Stimulated activated CD4-positive, alpha-beta T cell treated with anti-CD3 and anti-CD28 coated beads, Interleukin-1b, Interleukin-23, amount 100 ng/mL, for 48 hours (primary cell): Measurements from ENCODE around the gene CILP2.

Experiments used
- DNase-seq: peaks from one replicate; pipeline ENCODE4 v3.0.0-alpha.2; 2020

The CILP2 gene

DNA sequence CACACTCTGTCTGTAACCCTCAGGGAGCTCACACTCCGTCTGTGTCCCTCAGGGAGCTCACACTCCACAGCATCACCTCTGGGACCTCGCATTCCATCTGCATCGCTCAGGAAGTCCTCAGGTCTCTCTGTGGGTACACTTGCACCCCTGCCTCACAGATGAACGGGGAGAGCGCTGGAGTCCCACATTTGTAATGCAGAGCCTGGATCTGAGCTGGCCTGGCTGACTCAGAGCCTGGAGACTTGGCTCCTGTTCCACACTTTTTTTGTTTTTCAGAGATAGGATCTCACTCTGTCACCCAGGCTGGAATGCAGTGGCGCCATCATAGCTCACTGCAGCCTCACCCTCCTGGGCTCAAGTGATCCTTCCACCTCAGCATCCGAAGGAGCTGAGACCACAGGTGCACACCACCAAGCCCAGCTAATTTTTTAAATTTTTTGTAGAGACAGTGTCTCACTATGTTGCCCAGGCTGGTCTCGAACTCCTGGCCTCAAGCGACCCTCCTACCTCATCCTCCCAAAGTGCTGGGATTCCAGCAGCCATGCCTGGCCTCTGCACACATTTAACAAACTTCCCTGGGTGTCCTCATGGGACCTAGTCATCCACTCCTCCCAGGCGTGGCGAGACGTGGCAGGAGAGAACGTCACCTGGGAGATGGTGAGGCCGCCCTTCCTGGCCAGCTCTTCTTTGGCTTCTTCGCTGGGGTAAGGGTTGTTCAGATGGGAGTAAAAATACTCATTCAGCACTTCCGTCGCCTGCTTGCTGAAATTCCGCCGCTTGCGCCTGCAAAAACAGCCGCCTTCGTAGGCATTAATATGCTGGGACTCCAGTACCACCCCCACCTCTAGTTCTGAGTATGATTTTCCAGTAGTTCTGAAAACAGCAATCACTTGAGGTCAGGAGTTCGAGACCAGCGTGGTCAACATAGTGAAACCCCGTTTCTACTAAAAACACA is 31.0 kb downstream of the CILP2 start:
- DNase-seq, result no peak

DNA sequence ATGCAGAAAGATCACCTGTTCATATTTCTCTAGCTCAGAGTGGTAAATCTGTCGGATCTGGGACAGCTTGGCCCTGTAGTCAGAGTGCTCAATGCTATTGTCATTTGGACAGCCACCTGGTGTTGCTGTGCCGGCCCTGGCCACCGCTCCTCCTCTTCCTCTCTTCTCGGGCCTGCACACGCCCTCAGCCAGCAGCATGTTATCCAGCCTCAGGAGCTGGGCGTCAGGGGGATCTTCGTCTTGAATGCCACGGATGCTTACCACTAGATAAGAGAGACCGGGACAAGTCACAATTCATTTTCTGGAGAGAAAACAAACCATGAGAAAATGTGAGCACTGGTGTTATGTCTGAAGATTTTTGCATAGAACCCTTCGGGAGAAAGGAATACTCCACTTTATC is 32.5 kb downstream of the CILP2 start:
- DNase-seq, result no peak

DNA sequence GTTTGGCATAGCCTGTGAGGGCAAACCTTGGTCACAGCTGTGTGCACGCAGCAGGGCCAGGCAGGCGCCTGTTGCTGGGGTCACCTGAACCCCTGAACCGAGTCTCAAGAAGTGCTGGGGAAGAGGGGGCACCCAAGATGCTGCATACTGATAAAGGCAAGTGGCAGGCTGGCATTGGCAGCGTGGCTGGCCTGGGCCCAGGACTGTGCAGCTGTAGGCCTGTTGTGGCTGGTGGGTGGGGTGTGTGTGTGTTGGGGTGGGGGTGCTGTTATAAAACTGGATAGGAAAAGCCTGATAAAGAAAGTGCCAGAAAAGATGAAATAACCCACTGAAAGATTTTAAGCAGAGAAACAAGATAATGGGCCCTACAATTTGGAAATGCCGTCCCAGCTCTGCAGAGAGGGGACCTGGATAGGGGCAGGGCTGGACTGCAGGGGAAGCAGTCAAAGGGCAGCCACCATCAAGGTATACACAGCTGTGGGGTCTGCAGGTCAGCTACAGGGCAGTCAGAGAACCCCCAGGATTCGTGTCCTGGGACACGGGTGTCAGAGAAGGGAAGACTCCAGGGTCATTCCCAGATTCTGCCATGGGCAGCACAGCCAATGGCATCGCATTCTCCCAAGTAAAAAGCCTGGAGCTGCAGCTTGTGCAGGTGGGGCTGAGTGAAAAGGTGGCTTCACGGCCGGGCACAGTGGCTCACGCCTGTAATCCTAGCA is 33.2 kb downstream of the CILP2 start:
- DNase-seq, result no peak

DNA sequence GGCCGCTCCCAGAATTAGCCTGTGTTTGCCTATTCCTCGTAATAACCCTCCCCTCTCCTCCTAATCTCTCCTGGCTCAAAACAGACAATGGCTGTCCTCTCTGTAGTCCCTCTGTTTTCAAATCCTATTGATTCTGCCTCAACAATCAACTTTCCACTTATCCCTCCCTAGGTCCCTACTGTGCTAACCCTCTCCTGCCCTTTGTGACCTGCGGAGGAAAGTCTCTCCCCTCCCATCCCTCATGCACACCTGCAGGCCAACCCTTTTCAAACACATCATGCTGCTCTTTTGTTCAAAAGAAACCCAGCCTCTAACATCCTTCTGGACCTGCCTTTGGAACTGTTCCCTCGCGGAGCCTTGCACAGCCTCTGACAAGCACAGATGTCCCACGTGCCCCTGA is 37.3 kb downstream of the CILP2 start:
- no peak for DNase-seq

DNA sequence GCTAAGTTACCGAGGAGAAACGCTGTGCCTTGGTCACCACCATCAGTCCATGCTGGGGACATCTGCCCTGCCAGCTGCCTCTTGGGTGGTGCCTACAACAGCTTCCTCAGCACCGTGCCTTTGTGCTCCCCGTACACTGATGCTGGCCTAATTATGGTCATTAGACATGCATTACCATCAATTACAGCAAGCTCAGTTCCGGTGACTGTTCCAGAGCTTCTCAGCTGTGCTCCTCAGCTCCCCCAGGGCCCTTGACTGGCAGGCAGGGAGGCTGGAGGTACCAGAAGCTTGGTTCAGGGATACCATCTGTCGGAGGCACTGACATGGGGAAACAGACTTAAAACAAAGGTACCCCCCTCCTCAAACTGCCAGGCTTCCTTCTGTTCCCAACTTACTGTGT is 40.2 kb downstream of the CILP2 start:
- no peak for DNase-seq

DNA sequence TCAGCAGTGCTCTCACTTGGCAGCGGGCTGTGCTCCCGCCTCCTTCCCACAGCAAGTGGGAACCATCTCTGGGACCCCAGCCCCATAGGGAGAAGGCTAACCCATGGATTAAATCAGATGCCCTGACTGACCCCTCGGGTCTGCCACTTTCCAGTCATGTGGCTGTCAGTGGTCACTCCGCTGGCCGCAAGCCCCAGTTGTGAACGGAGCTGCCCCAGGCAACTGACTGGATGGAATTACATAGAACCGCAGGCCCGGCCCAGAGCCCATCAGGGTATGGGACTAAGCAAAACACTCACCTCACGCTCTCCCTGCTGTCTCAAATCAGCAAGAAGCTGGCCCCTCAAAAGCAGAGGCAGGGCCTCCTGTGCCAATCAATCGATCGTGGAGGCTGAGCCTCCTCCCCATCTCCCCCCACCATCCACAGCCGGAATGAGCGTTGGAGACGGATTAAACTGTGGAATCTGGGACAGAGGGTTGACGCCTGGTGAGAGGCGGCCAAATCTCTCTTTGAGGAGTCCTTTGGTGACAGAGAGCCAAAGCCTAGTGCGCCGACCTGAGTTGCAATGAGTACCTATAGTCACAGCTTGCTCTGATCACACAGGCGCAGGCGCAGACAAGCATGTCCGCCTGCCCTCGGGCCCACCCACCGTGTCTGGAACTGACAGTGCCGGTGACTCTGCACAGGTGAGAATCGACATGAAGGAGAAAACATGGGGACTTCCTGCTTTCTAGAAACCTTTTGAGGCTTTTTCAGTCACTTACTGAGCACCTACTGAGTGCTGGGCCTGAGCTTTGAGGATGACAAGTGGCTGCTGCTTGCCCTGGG is 41.7 kb downstream of the CILP2 start:
- no peak for DNase-seq

DNA sequence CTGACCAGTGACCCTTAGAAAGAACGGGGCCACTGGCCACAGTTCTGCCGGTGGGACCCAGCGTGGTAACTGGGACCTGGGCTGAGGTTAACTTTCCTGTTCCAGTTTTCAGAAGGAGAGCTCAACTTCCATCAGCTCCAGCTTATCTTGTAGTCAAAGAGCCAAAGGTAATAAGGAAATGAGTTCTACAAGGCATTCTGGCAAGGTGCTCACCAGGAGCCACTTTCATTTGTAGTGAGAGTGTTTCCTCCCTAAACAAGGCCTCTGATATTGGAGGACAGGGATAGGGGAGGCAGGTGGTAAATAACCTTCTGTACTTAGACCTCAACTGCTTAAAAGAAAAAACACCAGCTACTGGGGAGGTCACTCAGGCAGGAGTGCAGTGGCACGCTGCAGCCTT is 42.4 kb downstream of the CILP2 start:
- DNase-seq, result no peak

DNA sequence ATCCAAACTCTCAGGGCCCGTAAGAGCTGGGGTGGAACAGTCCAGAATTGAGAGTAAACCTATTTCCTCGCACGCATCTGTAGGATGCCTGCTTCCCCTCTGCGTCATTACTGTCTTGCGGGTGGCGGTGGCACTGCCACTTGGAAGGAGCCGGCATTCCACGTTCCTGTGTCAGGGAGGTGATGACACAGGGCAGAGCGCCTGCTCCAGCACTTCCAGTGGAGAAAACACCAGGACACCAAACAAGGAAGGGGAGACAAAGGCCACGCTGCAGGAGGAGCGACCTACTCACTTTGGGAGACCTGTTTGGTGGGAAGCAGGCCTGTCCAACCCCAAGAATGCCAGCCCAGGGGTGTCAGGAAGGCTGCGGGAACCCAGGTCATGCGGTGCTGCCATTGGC is 43.3 kb downstream of the CILP2 start:
- DNase-seq, result no peak

DNA sequence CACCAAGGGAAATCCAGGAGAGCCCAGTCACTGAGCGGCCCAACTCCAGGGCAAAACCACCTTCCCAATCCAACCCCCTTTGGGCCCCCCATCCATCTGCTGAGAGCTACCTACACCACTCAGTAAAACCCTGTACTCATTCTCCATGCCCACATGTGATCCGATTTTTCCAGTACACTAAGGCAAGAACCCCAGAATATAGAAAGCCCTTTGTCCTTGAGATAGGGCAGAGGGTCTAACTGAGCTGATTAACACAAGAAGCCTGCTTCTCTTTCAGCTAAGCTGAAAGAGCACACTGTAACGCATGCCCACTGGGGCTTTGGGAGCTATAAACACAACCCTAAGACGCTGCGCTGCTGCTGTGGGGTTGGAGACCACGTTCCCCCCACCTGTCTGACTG is 44.4 kb downstream of the CILP2 start:
- no peak for DNase-seq

DNA sequence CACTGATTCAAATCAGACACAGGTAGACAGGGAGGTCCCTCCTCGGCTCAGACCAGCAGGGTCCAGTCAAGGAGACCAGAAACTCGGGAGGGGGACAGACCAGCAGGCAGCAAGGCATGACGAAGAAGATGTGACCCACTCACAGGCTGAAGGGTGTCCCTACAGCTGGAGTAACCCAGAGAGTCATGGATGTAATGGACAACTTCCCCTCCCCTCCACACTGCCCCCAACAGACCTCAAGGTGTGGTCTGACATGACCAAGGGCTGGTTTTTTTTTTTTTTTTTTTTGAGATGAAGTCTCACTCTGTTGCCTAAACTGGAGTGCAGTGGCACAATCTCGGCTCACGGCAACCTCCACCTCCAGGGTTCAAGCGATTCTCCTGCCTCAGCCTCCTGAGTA is 46.3 kb downstream of the CILP2 start:
- DNase-seq, result no peak

DNA sequence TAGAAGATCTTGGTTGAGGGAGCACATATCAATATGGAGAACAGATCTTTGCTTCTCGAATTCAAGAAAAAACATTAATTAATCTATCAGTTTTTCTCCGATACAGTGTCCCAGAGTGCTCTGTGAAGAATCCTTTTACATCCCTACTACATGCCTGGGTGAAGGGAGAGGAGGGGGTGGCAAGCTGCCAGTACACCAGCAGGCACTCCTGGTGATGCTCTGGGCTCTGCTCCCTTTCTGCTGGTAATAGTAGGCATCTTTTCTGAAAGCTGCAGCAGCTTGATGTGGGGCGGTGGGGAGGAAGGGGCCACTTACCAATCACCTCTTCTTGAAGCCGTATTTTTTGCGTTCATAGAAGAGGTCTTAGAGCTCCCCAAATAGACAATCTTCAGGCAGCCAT is 49.7 kb downstream of the CILP2 start:
- DNase-seq, result no peak

DNA sequence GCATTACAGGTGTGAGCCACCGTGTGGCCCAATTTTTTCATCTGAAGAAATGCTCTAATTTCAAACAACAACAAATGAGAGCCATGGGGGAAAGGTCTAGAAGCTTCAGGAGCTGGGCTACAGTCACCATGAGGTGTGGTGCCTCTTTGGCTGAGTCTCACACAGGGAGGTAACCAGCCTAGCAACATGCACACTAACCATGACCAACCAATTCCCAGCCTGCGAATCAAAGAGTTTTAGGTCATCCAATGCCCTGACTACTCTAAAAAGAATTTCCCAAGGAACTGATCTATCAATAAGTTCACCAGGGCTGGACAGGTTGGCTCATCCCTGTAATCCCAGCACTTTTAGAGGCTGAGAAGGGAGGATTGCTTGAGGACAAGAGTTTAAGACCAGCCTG is 50.5 kb downstream of the CILP2 start:
- no peak for DNase-seq

DNA sequence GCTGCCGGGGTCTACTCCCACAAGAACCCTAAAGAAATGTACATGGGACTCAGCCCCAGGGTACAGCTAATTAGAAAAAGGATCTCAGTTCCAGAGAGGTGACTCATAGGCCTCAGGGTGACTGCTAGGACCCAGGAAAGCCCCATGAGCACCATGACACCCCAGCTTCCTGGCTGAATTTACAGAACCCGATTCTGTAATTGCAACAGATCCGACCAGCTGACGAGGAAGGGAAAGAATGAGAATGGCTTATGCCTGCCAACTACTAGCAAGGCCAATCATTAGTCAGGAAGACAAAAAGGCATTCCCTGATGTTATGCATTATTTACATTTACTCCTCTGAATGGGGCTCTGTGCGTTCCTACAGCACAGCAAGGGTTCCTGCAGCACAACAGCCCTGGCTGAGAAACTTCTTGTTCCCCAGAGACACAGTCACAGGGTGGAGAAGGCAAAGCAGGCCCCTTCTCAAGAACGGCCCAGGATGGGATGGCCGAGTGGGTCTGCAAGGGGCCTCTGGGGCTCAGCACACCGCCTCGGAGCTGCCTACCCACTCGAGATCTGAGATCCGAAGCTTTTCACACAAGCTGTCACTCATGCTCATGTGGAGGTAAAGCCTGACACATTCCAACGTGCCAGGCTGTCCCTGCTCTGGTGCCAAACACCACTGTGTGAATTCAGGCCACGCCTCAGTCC is 53.2 kb downstream of the CILP2 start:
- peak; percentile 81 for DNase-seq

DNA sequence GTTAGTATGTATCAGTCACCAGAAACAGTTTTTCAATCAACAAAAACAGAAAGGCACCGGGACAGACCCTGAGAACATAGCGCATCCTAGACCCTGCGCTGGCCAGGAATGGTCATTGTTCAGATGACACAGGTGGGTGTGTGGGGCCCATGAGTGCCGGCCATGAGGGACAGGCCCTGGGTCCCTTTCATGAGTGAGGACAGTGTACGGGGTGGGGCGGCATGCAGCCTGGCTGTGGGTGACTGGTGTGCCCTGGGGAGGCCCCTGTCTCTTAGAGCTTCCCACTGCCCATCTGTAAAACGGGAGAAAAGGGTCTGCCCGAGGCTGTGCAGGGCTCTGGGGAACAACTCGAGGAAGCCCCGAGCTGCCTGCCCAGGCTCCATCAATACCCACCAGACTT is 54.6 kb downstream of the CILP2 start:
- no peak for DNase-seq

DNA sequence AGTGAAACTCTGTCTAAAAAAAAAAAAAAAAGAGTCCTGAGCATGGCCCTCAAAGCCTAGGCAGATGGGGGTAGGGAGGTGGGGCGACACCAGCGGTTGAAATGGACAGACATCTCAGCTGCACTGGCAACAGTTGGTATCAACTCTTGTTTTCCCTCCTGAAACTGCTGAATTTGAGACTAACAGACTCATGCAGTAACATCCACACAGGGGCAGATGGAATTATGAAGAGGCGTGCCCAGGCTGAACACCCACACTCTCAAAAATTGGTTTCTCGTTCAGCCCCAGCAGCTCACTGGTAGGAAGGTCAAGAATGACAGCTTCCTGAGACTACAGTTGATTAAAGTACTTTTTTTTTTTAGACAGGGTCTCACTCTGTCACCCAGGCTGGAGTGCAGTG is 56.3 kb downstream of the CILP2 start:
- DNase-seq, result peak; percentile 28

DNA sequence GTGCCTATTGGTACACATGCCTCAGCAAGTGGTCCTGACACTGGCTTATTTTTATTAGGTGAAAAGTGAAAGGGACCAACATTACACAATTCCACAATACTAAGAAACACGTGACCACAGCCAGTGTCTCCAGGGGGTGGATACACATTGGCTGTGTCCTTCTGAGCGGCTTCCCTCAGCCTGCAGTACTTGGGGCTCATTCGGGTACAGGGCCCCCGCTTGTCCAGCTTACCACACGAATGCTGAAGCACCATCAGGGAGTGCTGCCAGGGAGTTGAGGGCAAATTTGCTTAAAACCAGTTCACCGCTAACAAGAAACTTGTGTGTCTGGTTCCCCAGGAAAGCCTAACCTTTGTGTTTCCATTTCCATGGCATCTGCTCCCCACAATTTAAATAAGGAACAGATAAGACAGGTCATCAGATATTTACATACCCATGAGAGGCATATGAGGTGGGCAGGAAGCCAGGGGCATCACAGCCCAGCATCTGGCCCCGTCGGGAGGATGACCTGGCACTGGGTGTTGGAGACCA is 57.2 kb downstream of the CILP2 start:
- no peak for DNase-seq
